Islet of Langerhans (tissue), 1 donor: ENCODE results near the gene PANK4.
"Not testable (repeated sequence)": the region's sequence is repeated elsewhere in the genome, so short reads cannot be mapped to it uniquely, and the experiment has no call there.

Experiments
- FAIRE-seq: peaks from one replicate; lab custom pipeline; 2011; peaks lifted over from hg19 to GRCh38; lab: Jason Lieb, UNC

Gene PANK4

DNA sequence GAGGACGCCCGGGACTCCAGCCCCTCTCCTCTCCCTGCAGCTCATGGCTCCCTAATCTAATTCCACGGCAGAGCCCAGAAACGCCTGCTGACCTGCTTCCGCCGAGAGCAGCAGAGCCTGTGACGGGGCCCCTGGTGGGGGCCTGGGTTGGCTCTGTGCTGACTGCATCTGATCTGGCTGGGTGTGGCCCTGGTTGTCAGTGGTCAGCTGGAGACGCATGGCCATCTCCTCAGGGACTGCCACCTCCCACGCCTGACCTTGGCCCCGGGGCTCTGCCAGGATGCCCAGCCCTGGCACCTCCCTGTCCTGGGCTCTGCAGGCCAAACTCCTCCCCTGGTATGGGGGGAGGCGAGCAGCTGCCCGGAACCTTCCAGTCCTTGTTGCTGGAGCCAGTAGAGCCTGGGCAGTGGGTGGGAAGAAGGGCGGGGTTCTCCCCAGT, 51.4 kb downstream of the PANK4 start:
- no peak for FAIRE-seq

DNA sequence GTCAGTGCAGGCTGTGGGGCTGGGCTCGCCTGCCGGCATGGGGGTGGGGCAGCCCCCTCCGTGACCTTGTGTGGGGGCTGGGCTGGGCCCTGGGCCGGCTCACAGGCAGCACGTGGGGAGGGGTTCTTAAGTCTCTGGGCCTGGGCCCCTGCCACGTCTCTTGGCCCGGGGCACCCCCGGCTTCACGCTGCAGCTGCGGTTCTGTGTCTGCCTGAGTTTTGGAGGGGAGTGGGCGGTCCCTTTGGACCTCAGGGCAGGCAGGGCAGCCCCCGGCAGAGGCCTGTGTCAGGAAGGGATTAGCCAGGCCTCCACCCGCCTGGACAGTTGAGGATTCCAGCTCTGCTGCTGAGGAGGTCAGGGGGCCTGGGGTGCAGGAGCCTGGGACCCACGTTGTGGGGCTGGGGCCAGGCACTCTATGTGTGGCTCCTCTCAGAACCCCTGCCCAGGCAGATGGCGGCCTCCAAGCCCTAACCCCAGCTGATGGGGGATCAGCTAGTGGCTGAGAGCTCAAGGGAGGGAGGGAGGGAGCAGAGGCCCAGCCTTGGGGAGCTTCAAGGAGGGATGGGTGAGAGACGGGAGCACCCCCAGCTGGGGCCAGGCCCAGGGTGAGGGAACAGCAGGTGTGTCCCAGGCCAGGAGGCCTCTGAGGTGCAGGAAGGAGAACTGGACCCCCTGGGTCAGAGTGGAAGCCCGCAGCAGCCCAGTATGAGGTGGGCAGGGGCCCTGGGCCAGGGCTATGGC, 52.1 kb downstream of the PANK4 start:
- FAIRE-seq: no peak

DNA sequence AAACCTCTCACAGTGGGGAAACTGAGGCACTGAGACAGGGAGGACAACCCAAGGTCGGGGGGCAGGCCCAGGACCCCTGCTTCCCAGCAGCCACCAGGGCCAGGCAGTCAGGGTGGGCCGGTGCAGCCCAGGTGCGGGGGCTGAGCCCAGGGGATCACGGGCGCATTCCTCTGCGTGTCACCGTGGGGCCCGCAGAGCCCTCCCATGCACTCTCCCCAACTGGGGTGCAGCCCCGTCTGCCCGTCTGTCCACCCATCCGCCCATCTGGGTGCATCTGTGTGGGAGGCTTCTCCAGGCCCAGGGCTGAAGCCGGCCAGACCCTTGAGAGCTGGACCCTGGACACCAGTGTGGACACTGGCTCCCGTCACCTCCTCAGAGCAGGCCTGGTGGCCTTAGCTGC, 53.2 kb downstream of the PANK4 start:
- FAIRE-seq: no peak

DNA sequence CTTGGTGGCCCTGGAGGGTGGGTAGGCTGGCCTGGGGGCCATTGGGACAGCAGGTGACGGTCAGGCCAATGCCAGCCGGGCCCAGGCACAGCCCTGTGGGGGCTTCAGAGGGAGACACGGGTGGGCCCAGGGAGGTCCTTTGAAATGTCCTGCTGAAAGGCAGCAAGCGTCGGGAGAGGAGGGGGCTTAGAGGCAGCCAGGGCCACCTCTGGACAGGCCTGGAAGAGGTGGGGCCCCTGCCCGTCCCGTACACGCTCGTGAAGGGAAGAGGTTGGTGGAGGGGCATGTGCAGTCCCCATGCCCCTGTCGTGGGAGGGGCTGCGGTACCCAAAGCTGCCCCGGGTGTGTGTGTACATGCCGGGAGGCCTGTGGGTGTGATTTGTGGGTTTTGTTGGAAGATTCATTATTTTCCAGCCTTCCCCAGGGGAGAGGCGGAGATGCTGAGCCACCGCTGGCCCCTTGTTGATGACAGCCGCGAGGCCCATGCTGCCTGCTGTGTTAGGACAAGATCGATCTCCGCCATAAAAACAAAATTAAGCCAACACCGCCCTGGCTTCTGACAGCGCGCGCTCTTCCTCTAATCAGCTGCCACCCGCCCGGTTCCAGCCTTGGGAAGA, 53.7 kb downstream of the PANK4 start:
- FAIRE-seq: no peak

DNA sequence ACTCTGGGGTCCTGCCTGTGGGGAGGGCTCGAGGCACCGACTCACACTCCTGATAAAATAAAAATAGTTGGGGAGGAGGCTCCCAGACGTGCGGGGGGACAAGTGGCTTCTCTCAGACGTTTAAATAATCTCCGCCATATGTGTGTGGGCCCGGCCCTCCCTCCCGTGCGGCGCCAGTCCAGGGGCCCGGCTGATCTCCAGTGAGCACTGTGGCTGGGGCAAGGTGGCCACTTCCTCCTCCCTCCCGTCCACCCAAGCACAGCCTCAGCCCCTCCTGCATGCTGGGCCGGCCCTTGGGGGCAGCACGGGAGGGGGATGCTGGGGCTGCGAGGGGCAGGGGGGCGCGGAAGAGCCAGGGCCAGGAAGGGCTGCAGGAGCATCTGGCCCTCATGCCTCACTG, 54.3 kb downstream of the PANK4 start:
- FAIRE-seq: no peak

DNA sequence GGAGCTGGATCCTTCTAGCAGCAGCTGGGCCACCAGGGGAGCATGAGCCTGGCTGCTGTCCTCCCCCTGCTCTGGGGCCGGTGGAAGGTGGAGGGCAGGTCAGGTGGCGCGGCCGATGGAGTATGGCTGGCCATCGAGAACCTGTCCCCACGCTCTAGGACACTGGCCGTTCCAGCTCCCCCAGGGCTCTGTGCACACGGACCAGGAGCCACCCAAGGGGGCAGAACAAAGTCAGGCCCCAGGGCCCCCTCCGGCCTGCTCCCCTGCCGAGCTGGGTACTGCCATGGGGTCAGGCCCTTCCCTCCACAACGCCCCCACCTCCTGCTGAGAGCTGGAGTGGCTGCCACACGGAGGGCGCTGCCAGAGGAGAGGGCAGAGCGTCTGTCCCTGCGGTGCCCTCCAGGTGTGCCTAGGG, 54.8 kb downstream of the PANK4 start:
- FAIRE-seq: no peak

DNA sequence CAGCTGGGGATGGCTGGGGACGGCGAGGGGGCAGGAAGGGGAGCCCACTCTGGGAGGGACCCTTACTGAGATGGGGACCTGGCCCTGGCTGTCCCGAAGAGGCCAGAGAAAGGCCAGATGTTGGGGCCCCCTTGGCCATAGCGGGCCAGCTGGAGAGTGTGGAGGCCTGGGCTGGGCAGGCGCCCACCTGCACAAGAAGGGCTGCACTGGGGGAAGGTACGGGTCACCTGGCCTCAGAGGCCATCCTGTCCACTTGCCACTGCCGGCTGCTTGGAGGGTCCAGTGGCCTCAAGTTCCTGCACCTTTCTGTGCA, 55.3 kb downstream of the PANK4 start:
- no peak for FAIRE-seq

DNA sequence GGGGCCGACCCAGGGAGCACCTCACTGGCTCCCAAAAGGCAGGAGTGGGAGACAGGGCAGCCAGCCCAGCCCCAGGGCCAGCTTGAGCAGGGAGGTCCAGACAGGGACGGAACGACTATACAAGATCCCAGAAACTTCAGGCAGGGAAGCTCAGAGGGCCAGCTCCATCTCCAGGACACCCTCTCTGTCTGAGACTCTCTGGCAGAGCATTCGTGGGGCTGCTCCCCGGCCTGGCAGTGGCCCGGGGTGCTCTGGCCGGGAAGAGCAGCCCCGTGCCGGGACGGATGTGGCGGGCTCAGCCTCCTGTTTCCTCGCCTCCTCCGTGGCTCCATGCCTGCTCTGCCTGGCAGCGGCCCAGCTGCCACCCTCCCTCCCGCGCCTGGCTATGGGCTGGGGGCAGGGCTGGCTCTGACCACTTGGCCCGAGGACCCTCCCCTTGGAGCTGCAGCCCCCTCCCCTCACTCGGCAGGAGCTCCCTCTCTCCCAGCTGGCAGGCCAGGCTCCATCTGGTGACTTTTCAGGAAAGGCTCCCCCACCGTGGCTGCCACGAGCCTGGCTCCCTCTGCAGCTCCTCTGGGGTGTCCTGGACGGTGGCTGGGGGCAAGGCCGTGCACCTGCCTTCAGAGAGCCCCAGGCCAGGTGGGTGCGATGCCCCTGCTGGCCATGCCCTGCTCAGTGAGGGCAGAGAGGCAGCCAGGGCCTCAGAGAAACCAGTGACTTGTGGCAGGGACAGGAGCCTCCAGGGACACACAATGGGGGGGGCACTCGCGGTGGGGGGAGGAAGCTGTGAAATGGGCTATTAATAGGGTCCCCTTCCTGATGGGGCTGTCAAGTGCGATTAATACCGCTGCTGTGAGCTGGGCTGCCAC, 55.9 kb downstream of the PANK4 start:
- FAIRE-seq: no peak

DNA sequence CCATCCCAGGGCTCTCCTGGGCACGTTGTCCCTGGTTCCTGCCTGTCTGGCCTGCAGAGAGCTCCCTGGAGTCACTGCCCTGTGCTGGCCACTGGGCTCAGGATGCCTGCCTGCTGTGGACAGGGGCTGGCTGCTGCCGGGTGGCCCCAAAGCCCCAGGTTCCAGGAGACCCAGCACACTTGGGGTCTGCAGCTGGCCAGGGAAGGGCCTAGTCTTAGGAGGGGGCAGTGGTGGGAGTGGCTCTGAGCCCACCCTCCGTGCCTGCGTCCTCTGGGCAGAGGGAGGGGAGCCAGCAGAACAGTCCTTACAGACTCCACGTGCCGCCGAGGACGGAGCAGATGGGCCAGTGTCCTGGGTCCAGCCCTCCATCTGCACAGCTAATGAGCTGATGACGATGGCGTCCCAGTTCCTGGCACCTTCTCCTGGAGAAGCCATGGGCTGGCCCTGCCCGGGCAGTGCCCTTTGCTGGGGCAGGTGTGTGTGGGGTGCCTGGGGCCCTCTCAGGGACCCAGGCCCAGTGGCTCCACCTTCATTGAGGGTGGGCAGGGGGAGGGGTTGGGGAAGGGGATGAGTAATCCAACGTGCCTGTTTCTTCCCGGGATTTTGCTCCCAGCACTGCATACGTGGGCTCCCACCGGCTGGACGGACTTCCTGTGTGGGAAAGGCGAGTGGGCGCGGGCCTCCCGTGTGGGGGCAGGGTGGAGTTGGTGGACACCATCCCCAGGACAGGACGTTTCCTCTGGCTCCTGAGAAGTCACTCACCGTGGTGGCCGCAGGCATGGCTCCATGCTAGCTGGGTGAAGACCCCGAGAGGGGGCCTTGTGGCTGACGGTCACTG, 57.1 kb downstream of the PANK4 start:
- no peak for FAIRE-seq

DNA sequence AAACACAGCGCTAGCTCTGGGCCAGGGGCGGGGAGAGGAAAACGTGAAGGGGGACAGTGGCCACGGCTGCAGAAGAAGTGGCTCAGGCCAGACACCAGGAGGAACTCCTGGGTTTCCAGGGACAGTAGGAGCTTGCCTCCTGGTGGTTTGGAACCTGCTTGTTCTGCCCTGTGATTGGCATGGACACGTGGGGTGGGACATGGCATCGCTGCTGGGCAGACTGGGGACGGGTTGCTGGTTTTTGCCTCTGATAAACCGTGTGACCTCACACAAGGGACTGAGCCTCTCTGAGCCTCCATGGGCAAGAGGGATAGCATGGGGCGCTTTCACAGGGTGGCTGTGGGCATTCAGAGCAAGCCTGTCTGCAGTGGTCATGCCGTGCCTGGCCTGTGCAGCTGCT, 57.9 kb downstream of the PANK4 start:
- no peak for FAIRE-seq

DNA sequence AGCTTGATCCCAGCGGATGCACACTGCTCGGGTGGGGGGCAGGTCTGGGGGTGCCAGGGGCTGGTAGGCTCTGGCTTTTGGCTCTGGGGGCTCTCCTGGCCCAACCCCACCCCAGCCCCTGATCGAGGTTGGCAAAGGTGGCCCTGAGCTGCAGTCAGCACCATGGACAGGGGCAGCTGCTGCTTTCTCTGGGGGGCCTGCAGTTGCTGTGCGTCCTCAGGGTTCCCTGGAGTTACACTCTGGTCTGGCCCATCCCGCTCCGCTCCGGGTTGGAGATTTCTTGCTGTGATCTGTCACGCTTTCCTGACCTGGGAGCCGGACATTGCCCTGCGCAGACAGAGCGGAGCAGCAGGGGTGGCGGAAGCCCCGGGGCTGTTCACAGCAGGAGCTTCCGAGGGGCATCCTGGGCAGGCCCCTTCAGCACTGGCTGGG, 58.3 kb downstream of the PANK4 start:
- FAIRE-seq: no peak

DNA sequence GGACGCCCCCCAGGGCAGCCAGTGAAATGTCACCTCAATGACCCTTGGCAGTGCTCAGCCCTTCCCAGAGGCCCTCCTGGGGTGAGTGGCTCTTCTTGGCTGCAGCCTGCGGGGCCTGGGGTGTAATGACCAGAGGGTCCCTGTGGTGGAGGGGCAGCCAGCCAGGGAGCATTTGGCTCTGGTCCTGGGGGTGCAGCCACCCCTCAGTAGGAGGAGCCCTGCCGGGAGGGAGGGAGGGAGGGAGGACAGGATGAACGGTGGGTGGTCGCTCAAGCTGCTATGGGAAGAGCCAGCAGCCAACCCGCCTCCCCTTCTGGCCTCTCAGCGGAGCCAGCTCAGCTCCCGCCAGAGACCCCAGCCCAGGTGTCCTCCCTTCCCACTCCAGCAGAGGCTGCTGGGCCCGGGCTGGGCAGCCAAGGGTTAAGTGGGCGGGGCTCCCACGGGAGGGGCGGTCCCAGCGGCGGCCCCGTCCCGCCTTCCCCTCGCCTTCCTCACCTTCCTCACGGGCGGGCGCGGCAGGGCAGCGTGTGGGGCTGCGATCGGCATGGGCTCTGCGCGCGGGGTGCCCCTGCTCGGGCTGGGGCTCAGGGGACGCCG, 59.3 kb downstream of the PANK4 start:
- FAIRE-seq: no peak

DNA sequence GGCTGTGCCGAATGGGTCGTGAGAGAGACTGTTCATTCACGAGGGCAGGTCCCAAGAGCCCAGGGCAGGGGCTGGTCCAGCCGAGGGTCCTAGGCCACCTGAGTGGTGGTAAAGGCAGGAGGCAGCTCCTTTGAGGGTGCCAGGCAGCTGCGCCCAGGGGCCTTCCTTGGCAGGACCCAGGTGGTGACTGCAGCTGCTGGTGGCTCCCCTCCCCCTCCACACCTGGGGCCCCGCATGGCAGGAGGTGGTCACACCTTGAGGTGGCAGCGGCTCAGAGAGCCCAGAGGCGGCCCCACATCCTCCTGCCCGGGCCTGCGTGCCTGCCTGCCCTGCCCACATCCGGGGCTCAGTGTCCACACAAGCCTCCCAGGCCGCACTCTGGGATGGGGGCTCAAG, 60.1 kb downstream of the PANK4 start:
- FAIRE-seq: no peak

DNA sequence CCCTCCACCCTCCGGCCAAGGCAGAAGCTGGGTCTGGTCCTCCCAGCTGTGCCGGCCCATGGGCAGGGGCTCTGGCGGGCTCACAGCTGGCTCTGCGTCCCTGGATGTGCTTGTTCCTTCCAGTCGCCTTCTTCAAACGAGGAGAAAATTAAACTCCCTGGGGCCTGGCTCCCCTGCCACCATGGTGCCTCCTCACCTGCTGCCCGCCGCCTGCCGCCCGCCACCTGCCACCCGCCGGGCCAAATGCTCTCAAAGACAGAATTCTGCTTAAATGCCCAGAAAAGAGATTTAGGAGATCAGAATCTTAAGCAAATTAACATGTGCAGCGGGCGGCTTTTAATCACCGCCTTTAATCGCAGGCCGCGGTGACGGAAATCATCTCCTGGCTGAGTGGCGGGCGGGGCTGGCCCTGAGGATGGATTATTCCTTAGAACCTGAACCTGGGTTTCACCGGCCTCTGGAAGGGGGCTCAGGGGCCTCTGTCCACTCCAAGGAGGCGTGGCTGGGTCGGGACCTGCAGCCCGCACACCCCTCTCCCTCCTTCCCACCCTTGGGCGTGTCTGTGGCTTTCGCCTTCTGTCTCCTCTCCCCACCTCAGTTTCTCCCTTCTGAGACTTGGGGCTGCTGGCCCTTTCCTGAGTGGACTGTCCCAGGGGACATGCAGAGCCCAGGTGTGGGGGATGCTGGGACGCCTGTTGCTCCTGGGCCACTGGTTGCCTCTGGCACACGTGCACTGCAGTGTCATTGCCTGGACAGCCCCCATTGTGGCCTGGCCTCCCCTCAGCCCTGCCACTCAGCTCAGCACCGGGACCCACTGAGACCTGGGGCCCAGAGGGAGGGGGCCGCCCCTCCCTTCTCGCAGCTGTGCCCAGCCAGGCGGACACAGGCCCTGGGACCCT, 60.8 kb downstream of the PANK4 start:
- no peak for FAIRE-seq

DNA sequence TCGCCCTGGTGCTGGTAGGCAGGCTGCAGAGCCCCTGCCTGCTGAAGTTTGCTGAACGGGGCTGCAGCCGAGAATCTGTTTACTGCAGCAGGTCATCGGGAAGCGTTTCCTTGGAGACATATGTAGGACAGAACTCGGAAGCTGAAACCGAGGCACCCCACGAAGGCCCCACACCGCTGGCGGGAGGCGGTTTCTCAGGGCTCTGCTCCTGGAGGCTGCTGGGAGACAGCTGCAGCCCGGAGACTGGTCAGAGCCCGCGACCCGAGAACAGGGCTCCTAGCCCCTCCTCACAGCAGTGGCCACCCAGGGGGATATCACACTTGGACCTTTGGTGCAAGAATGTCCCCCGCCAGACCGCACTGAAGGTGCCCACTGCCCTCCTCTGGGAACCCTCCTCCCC, 63.0 kb downstream of the PANK4 start:
- FAIRE-seq: peak; percentile 30

DNA sequence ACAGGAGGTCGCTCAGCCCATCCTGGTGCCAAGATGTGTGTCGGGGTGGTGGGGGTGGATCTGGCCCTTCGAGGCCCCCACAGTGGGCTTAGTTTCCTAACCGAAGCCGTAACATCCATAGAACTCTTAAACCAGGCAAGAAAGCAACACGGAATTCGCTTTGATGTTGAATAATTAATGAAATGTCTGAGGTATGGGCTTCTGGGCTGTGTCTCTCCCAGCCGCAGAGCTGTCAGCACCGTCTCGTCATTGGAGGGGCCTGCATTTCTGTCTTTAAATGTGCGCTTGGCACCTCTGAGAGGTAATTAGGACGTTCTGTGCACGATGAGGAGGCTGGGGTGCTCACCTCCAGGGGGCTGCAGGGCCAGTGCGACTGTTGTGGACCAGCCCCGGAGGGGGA, 63.6 kb downstream of the PANK4 start:
- FAIRE-seq: no peak

DNA sequence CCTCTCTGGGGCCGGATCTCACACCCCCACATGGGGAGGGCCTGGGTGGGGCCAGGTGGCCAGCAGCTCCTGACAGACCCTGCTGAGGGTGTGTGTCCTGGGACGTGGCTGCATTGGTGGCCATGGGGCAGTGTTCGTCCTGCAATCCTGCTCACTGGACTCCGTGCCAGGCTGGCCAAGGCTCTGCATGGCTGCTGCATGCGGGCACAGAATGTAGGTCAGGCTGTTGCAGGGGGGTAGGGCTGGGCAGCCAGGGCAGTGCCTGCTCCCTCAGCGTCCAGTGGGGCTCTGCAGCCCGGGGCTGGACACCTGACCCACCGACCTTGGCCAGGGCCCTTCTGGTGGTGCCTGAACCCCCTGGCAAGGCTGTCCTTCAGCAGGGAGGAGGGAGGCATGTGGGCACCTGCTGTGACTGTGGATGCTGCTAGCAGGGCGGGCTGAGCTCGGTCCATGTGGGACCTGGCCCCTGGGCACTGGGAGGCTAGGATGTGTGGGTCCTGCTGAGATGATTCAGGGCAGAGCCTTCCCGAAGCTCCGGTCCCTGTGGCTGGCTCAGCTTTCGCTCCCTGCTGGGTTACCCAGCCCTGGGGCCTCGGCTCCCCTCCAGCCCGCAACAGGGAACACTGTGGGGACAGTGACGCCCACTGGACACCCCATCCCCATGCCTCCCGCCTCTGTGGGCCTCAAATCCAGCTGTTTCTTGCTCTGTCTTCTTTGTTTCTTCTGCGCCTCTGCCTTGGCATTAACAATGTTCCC, 65.2 kb downstream of the PANK4 start:
- no peak for FAIRE-seq

DNA sequence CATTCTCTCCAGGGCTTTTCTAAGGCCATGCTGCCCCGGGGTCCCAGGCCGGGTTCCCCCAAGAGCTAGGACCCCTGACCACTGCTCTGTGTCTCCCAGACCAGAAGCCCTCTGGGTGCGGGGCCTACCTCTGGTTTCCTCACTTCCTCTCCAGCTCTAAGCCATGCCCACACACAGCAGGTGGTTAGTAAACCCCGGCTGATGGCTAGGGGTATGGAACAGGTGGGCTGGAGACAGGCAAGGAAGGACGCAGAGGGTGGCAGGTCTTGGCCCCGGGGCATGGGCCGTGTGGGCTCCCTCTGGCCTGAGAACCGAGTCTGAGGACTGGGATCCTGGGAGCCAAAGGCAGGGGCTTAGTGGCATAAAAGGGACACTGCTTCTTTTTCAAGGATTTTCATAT, 66.2 kb downstream of the PANK4 start:
- FAIRE-seq: no peak

DNA sequence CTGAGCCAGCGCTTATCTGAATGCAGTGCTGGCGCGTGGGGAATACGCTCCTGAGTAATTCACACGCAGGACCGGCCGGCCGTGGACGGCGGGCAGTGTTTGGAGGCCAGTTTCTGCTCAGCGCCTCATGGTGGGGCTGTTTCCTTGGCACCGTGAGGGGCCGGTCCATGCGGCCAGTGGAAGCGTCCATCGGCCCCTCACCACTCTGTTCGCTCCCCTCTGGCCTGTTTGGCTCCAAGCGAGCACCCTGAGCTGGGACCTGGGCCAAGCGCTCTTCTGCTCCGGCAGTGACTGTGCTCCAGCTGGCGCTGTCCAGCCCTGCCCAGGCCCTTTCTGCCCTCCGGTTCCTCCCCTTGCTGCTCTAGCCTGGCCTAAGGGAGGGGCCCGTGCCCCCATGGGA, 66.6 kb downstream of the PANK4 start:
- no peak for FAIRE-seq

DNA sequence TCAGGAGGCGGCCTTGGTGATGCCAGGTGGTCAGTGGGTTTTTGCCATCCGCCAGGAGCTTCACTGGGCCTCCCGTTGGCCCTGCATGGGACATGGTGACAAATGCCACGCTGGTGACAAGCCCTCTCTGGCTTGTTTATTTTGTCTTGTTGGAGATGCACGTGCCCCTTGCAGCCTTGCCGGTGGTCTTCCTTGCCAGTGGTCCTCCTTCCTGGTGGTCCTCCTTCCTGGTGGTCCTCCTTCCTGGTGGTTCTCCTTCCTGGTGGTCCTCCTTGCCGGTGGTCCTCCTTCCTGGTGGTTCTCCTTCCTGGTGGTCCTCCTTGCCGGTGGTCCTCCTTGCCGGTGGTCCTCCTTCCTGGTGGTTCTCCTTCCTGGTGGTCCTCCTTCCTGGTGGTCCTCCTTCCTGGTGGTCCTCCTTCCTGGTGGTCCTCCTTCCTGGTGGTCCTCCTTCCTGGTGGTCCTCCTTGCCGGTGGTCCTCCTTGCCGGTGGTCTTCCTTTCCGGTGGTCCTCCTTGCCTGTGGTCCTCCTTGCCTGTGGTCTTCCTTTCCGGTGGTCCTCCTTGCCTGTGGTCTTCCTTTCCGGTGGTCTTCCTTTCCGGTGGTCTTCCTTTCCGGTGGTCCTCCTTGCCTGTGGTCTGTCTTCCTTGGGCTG, 67.2 kb downstream of the PANK4 start:
- FAIRE-seq: not testable (repeated sequence)
